Ovary (tissue), 3 donors: ENCODE results near the gene FRMD4A.

ENCODE experiments used
- CTCF ChIP-seq, 3 donors: fragments of 450-650 bp in 2 of 3; fragments of 200-600 bp in 1 of 3; IDR thresholded peaks; one replicate each; pipeline versions ENCODE4 v1.5.1 to v1.8.0; 2016 to 2022; ENCODE audit warnings: antibody characterized with exemption in 3 of 3, mild to moderate bottlenecking in 1 of 3
- POLR2A ChIP-seq: fragments of 450-650 bp; IDR thresholded peaks from one replicate; pipeline ENCODE4 v1.6.1; 2017; ENCODE audit warnings: antibody characterized with exemption, mild to moderate bottlenecking, moderate library complexity
- donor health status: DM: no; HTN: no; CAD: no.

DNA sequence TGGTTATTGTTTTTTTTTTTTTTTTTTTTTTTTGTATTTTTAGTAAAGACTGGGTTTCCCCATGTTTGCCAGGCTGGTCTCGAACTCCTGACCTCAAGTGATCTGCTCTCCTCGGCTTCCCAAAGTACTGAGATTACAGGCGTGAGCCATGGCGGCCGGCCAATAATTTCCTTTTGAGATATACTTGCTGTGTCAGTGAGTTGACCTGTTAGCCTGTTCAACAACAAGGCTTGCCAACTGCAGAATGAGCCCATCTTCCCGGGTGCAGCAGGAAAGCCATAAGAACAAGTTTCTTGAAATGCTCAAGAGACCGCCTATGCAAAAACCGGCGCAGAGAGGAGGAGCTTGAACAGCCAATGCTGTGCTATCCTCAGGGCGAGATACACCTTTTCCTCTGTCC lies 631.5 kb downstream of the FRMD4A start:
- TF ChIP-seq POLR2A (no peak), CTCF (IDR thresholded peaks at IDR 0.05) (no peak)
